CD14-positive monocyte (primary cell): ENCODE measurements around the gene MAP2K5. TPM values are rescaled to one million over a fixed set of nuclear protein-coding genes. Genes with fewer than 3 reads are reported as not detected.

Experiments used
- DNase-seq, 3 donors: peaks; one replicate each; pipeline ENCODE4 v3.0.0-alpha.2; 2011 to 2022
- H2AFZ ChIP-seq: 2 replicates; pipeline ENCODE4 v1.6.0; 2012; ENCODE audit warnings: mild to moderate bottlenecking, low read depth, low read length, inconsistent platforms; ENCODE audit not compliant: insufficient read depth, poor library complexity, severe bottlenecking
- H3K27ac ChIP-seq, 2 donors: 1 replicate in 1 of 2; 2 replicates in 1 of 2; pipeline ENCODE4 v1.5.1; 2012 to 2013; ENCODE audit warnings: low read length in 2 of 2, control low read depth in 1 of 2, inconsistent platforms in 1 of 2, low read depth in 1 of 2, mild to moderate bottlenecking in 1 of 2
- H3K27me3 ChIP-seq, 2 donors: one replicate each; pipeline versions ENCODE4 v1.6.0 to v1.6.1; 2011 to 2013; ENCODE audit warnings: low read length in 2 of 2; ENCODE audit not compliant: control insufficient read depth in 2 of 2, insufficient read depth in 2 of 2
- H3K36me3 ChIP-seq, 2 donors: replicated peaks in 1 of 2; 1 replicate in 1 of 2; 2 replicates in 1 of 2; pipeline versions ENCODE4 v1.5.1 to v1.6.1; 2012 to 2013; ENCODE audit warnings: low read length in 2 of 2, control low read depth in 1 of 2, inconsistent platforms in 1 of 2, mild to moderate bottlenecking in 1 of 2; ENCODE audit not compliant: insufficient read depth in 2 of 2, control insufficient read depth in 1 of 2
- H3K4me1 ChIP-seq, 2 donors: 1 replicate in 1 of 2; 2 replicates in 1 of 2; pipeline versions ENCODE4 v1.5.1 to v1.6.1; 2012 to 2013; ENCODE audit warnings: low read length in 2 of 2, control low read depth in 1 of 2, inconsistent platforms in 1 of 2, mild to moderate bottlenecking in 1 of 2, moderate library complexity in 1 of 2; ENCODE audit not compliant: insufficient read depth in 2 of 2, control insufficient read depth in 1 of 2
- H3K4me2 ChIP-seq: replicated peaks from 2 replicates; pipeline ENCODE3; 2012; ENCODE audit warnings: low read length, moderate library complexity, mild to moderate bottlenecking; ENCODE audit not compliant: poor library complexity, severe bottlenecking; ENCODE audit errors: extremely low read depth
- H3K4me3 ChIP-seq, 3 experiments: fragments of 200-600 bp in 1 of 3; sonication (generic) in 1 of 3; replicated peaks in 1 of 3; 1 replicate in 2 of 3; 2 replicates in 1 of 3; pipeline ENCODE4 v1.5.1; 2011 to 2013; ENCODE audit warnings: low read length in 3 of 3, mild to moderate bottlenecking in 3 of 3, control low read depth in 2 of 3, low read depth in 2 of 3, inconsistent platforms in 1 of 3, moderate library complexity in 1 of 3
- H3K79me2 ChIP-seq: 2 replicates; pipeline ENCODE4 v1.6.0; 2012; ENCODE audit warnings: mild to moderate bottlenecking, control low read depth, inconsistent platforms, low read length, moderate library complexity; ENCODE audit not compliant: insufficient read depth
- H3K9ac ChIP-seq: 2 replicates; pipeline ENCODE4 v1.6.0; 2017; ENCODE audit warnings: low read length, mild to moderate bottlenecking; ENCODE audit not compliant: insufficient read depth, poor library complexity, severe bottlenecking
- H3K9me3 ChIP-seq, 2 donors: replicated peaks in 1 of 2; 1 replicate in 1 of 2; 2 replicates in 1 of 2; pipeline versions ENCODE4 v1.5.1 to v1.6.1; 2012 to 2013; ENCODE audit warnings: low read length in 2 of 2, control low read depth in 1 of 2; ENCODE audit not compliant: control insufficient read depth in 1 of 2, insufficient read depth in 1 of 2
- H4K20me1 ChIP-seq: 2 replicates; pipeline ENCODE4 v1.6.0; 2012; ENCODE audit warnings: mild to moderate bottlenecking, low read length, control low read depth, moderate library complexity; ENCODE audit not compliant: insufficient read depth
- H3K27ac Mint-ChIP-seq, 7 donors: one replicate each; pipeline ENCODE4 v1.8.0; 2020; ENCODE audit warnings: mild to moderate bottlenecking in 7 of 7, mixed read lengths in 7 of 7, moderate library complexity in 6 of 7, inconsistent platforms in 2 of 7
- H3K27me3 Mint-ChIP-seq, 3 donors: one replicate each; pipeline ENCODE4 v1.8.0; 2021 to 2022; ENCODE audit warnings: low read depth in 3 of 3, mild to moderate bottlenecking in 3 of 3, mixed read lengths in 3 of 3, moderate library complexity in 3 of 3, inconsistent platforms in 1 of 3
- H3K36me3 Mint-ChIP-seq, 2 donors: one replicate each; pipeline ENCODE4 v1.8.0; 2020; ENCODE audit warnings: mixed read lengths in 2 of 2, inconsistent platforms in 1 of 2, mild to moderate bottlenecking in 1 of 2
- H3K4me1 Mint-ChIP-seq: one replicate; pipeline ENCODE4 v1.8.0; 2020; ENCODE audit warnings: mild to moderate bottlenecking, mixed read lengths
- H3K4me3 Mint-ChIP-seq, 2 donors: one replicate each; pipeline ENCODE4 v1.8.0; 2020; ENCODE audit warnings: mild to moderate bottlenecking in 2 of 2, mixed read lengths in 2 of 2, moderate library complexity in 1 of 2
- H3K9me3 Mint-ChIP-seq, 7 donors: one replicate each; pipeline ENCODE4 v1.8.0; 2020 to 2022; ENCODE audit warnings: mixed read lengths in 7 of 7, mild to moderate bottlenecking in 6 of 7, moderate library complexity in 6 of 7, inconsistent platforms in 2 of 7
- CTCF ChIP-seq: fragments of 200-600 bp; IDR thresholded peaks from one replicate; pipeline ENCODE4 v1.8.0; 2022; ENCODE audit warnings: antibody characterized with exemption, mild to moderate bottlenecking
- WGBS: methylation state at CpG from one replicate; pipeline ENCODE4 v1.1.5; 2013; ENCODE audit warnings: missing lambda C conversion rate; ENCODE audit not compliant: insufficient coverage; 5-methylcytosine and 5-hydroxymethylcytosine counted together
- intact Hi-C, 2 donors: fragments of 100-400 bp; cut with micrococcal nuclease; formaldehyde crosslinking; loops; one replicate each; pipeline versions ENCODE4 v1.15.0 to v1.15.1; 2023
- polyA plus RNA-seq, 3 donors: library from polyadenylated mRNA; depleted of rRNA in 1 of 3; unstranded in 2 of 3; stranded (reverse) in 1 of 3; fragments of 300-500 nt in 2 of 3; fragments of >200 nt in 1 of 3; fragmentation: Illumina TruSeq in 2 of 3; gene quantifications; 1 replicate in 2 of 3; 2 replicates in 1 of 3; pipeline ENCODE4 v1.2.3, GENCODE V29; 2012 to 2021

Gene MAP2K5
- polyA plus RNA-seq, 3 donors: 10.2 to 11.3 (median 10.6) TPM

- WGBS: 17% methylated on average over 1 of the region's 8 CpGs
- Histone ChIP-seq H3K4me1 (peaks cover 4% of the 10 kb centered on the region in 2 donors), H3K4me2 (no peak overlapping the region), H4K20me1 (no peaks in the 10 kb centered on the region), H3K9ac (no peak overlapping the region), H3K36me3 (no peaks in the 10 kb centered on the region), H2AFZ (no peak overlapping the region), H3K79me2 (no peaks in the 10 kb centered on the region), H3K9me3 (no peaks in the 10 kb centered on the region), H3K27ac (no peak overlapping the region), H3K4me3 (no peak overlapping the region), H3K27me3 (no peaks in the 10 kb centered on the region)
- peak; percentile 22 to 41 (median 40) for DNase-seq
- H3K27ac Mint-ChIP-seq: no peak overlapping the region
- peaks cover 12 to 14% of the 10 kb centered on the region in 2 donors for H3K36me3 Mint-ChIP-seq
- H3K9me3 Mint-ChIP-seq: no peaks in the 10 kb centered on the region
- peak overlapping the region in 1 of 2 donors; percentile 35 for H3K4me3 Mint-ChIP-seq
- H3K27me3 Mint-ChIP-seq: peaks cover 0 to 1% (median 1%) of the 10 kb centered on the region in 3 donors
- TF ChIP-seq CTCF: no peak
- H3K4me1 Mint-ChIP-seq: peaks cover 18% of the 10 kb centered on the region
- intact Hi-C loops: no loop called here
These were observed 178.2 kb downstream of the MAP2K5 start for GRCh38 chr15:67720556-67721175.

- Mint-ChIP-seq H3K27me3 (peaks cover 0 to 1% (median 1%) of the 10 kb centered on the region in 3 donors), H3K36me3 (peaks cover 12 to 20% of the 10 kb centered on the region in 2 donors), H3K4me3 (no peak overlapping the region), H3K27ac (no peak overlapping the region), H3K4me1 (peaks cover 12% of the 10 kb centered on the region), H3K9me3 (no peaks in the 10 kb centered on the region)
- intact Hi-C loops: no loop called here
- no peak for TF ChIP-seq CTCF
- Histone ChIP-seq H4K20me1 (no peaks in the 10 kb centered on the region), H3K9ac (no peak overlapping the region), H3K36me3 (no peaks in the 10 kb centered on the region), H3K27me3 (no peaks in the 10 kb centered on the region), H3K4me1 (peaks cover 4% of the 10 kb centered on the region in 2 donors), H3K79me2 (no peaks in the 10 kb centered on the region), H3K4me2 (no peak overlapping the region), H3K4me3 (no peak overlapping the region), H3K9me3 (no peaks in the 10 kb centered on the region), H3K27ac (no peak overlapping the region), H2AFZ (no peak overlapping the region)
- no CpG with 5 or more reads among the region's 5 CpGs for WGBS
- no peak for DNase-seq
These were observed 179.7 kb downstream of the MAP2K5 start for GRCh38 chr15:67722030-67722817.
